HL-60 (cell line): ENCODE data around the gene ADH1C.

Experiments used
- GABPA ChIP-seq: IDR thresholded peaks from 2 replicates; pipeline ENCODE4 v1.6.1; 2012; ENCODE audit warnings: low read depth
- POLR2AphosphoS5 ChIP-seq: IDR thresholded peaks from 2 replicates; pipeline ENCODE4 v1.6.1; 2012; ENCODE audit warnings: low read depth
- REST ChIP-seq: IDR thresholded peaks from 2 replicates; pipeline ENCODE4 v1.6.1; 2012; ENCODE audit warnings: low read depth; ENCODE audit not compliant: insufficient replicate concordance
- SPI1 ChIP-seq: IDR thresholded peaks from 2 replicates; pipeline ENCODE4 v1.6.1; 2012; ENCODE audit warnings: low read depth, mild to moderate bottlenecking, borderline replicate concordance
- TF ChIP-seq, protein P1 (sequence below): IDR thresholded peaks from one replicate; pipeline ENCODE4 v1.5.1; 2011; ENCODE audit warnings: low read length, control low read depth, inconsistent platforms; ENCODE audit not compliant: insufficient read depth

DNA sequence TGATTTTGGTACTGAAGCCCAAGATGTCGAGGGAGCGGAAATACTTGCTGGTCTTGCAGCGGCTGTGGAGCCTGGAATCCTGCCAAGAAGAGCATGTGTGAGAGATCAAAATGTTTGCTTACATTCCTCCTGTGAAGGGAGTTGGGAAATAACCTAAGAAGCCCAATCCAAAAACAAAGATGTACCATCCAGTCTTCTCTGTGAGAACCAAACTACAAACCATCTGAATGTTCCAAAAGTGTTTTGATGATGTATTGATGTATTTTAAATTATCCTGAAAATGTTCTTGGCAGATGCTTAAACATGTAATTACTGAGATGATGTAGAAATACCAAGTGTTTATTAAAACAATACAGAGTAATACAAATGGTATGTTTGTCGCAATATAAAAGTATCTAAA is 51.6 kb downstream of the ADH1C start:
- TF ChIP-seq, protein P1, sequence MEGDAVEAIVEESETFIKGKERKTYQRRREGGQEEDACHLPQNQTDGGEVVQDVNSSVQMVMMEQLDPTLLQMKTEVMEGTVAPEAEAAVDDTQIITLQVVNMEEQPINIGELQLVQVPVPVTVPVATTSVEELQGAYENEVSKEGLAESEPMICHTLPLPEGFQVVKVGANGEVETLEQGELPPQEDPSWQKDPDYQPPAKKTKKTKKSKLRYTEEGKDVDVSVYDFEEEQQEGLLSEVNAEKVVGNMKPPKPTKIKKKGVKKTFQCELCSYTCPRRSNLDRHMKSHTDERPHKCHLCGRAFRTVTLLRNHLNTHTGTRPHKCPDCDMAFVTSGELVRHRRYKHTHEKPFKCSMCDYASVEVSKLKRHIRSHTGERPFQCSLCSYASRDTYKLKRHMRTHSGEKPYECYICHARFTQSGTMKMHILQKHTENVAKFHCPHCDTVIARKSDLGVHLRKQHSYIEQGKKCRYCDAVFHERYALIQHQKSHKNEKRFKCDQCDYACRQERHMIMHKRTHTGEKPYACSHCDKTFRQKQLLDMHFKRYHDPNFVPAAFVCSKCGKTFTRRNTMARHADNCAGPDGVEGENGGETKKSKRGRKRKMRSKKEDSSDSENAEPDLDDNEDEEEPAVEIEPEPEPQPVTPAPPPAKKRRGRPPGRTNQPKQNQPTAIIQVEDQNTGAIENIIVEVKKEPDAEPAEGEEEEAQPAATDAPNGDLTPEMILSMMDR: no peak
- no peak for TF ChIP-seq REST
- TF ChIP-seq POLR2AphosphoS5: no peak
- no peak for TF ChIP-seq GABPA
- no peak for TF ChIP-seq SPI1
